Choroid plexus epithelial cell (primary cell): ENCODE results near the gene ALDH7A1.

Source experiments
- DNase-seq: peaks from one replicate; pipeline ENCODE4 v3.0.0-alpha.2; 2010; ENCODE audit warnings: low read depth
- H3K4me3 ChIP-seq: 2 replicates; pipeline ENCODE4 v1.5.1; 2011; ENCODE audit warnings: low read depth, mild to moderate bottlenecking, control low read depth, low read length, moderate library complexity
- CTCF ChIP-seq: conservative IDR thresholded peaks from 2 replicates; pipeline ENCODE4 v1.5.1; 2011; ENCODE audit warnings: low read depth, mild to moderate bottlenecking, control low read depth, inconsistent platforms, low read length, moderate library complexity

ALDH7A1 gene

DNA sequence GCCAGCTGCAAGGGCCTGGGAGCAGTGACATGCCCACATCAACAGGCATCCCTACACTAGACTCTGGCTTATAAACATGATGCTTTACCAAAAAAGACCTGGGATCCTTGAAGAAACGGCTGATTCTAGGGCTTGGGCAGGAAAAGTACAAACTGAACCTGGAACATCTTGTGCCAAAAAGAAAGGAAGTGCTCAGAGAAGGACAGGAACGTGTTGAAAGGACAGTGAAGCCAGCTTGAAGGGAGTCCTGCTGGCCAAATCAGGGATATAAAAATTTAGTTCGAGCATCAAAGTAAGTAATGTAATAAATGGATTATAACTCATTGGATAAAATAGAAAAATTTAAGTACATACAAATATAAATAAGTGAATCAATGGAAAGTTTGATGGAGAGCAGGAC lies 58.1 kb downstream of the ALDH7A1 start:
- peak; percentile 50 for DNase-seq
- TF ChIP-seq CTCF: peak; percentile 47

GRCh38 chr5:126535856-126536545 lies 59.0 kb downstream of the ALDH7A1 start:
- no peak for DNase-seq
- no peak for TF ChIP-seq CTCF

More for the DNA sequence above, 58.1 kb downstream of the ALDH7A1 start:
- no peak overlapping the region for H3K4me3 ChIP-seq

DNA sequence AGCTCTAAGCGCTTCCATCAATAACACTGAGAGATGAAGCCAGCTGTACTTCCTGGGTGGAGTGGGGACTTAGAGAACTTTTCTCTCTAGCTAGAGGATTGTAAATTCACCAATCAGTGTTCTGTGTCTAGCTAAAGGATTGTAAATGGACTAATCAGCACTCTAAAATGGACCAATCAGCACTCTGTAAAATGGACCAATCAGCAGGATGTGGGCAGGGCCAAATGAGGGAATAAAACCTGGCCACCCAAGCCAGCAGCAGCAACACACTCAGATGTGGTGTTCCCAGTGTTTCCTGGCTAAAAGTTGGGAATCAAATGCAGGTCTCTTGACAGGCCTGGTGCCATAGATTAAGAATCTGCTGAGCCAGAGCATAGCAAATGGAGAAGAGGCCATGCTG lies 60.5 kb downstream of the ALDH7A1 start:
- no peak overlapping the region for H3K4me3 ChIP-seq
- no peak for TF ChIP-seq CTCF
- DNase-seq: no peak

More at GRCh38 chr5:126535856-126536545, 59.0 kb downstream of the ALDH7A1 start:
- no peak overlapping the region for H3K4me3 ChIP-seq

DNA sequence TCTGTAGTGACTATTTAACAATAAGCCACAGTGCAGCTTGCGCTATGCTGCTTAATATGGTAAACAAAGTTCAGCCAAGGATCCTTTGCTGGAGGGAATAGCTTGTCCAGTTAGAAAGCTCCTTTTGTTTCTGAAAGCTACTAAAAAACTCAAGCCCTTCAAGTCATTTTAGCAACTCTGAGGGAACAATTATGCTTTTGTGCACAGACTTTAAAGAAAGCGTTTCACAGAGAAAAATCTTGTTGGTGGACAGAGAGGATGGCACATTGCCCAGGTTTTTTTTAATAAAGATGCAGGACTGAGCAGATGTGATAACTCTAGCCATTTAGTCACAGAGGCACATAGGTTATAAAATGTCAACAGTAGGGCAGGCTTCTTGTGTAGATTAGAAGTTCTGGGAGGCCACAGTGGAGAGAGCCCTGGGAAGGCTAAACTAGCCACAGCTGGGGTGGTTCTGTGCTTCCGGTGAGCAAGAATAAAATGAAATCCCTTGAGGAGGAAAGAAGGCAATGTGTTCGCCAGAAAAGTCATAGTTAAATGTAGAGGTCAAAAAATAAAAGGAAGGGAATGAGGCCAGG lies 63.4 kb downstream of the ALDH7A1 start:
- DNase-seq: peak; percentile 47
- no peak for TF ChIP-seq CTCF
- no peak overlapping the region for H3K4me3 ChIP-seq

DNA sequence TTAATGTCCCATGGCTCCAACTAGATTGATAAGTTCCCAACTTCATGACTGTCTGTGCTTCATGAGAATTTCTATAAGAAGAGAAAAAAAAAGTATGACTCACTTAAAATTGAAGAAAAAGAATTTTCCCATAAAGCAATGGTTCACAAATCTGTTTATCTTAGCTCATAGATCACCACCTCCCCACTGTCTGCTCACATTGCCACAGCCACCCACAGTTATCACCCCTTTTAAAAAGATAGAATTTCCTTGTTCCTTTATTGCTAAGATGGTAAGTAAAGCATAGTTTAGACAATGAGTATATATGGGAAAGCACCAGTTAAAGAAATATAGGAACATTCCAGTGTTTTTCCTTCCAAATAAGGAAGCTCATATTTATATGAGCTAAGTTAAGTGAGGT lies 67.1 kb downstream of the ALDH7A1 start:
- no peak for TF ChIP-seq CTCF
- H3K4me3 ChIP-seq: no peak overlapping the region
- DNase-seq: peak; percentile 82

- no peak for TF ChIP-seq CTCF
- H3K4me3 ChIP-seq: no peak overlapping the region
- no peak for DNase-seq
These were observed 67.9 kb downstream of the ALDH7A1 start for GRCh38 chr5:126527158-126527557.

DNA sequence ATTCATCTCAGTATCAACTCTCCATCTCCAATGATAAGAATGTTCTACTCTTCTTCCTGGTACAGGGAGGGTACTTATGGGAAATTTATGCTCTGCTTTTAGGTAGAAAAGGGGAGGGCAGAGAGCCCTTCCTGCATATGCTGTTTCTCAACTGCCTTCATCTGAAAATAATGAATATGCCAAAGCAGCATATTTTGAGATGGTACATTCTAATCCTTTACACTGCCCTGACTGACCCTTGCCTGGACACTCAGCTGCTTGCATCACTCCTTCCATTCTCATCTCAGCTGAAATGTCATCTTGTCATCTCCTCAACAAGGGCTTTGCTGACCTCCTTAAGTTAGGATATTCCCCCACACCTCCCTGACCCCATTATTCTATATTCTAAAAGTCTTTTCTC lies 68.5 kb downstream of the ALDH7A1 start:
- no peak for TF ChIP-seq CTCF
- no peak overlapping the region for H3K4me3 ChIP-seq
- peak; percentile 27 for DNase-seq
